Fibroblast of skin of left quadriceps (primary cell): Measurements from ENCODE around the gene ANKRD40CL.
"Not testable (repeated sequence)": the region's sequence is repeated elsewhere in the genome, so short reads cannot be mapped to it uniquely, and the experiment has no call there.

Source experiments
- DNase-seq, 2 experiments: peaks; one replicate each; pipeline ENCODE4 v3.0.0-alpha.2; 2013; ENCODE audit warnings: low read depth in 2 of 2

ANKRD40CL gene

GRCh38 chr17:50762177-50762576, 5.1 kb downstream of the ANKRD40CL start:
- DNase-seq: no peak

- DNase-seq: no peak
These were observed 8.3 kb downstream of the ANKRD40CL start for GRCh38 chr17:50758989-50759544.

DNA sequence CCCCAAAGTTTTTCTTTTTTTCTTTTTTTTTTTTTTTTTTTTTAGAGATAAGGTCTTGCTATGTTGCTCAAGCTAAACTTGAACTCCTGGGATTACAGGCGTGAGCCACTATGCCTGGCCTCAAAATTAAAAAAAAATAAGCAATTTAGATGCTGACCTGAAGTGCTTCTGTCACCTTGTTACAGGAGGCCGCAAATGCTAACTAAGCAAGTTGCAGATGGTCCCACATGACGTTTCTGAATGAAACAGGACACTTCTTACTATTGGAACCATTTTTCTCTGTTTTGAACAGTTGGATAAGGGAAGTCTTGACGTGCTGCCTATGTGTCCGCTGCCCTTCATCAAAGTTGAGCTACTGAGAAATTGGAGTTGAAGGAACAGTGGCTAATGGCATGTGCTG, 8.8 kb downstream of the ANKRD40CL start:
- DNase-seq: no peak

DNA sequence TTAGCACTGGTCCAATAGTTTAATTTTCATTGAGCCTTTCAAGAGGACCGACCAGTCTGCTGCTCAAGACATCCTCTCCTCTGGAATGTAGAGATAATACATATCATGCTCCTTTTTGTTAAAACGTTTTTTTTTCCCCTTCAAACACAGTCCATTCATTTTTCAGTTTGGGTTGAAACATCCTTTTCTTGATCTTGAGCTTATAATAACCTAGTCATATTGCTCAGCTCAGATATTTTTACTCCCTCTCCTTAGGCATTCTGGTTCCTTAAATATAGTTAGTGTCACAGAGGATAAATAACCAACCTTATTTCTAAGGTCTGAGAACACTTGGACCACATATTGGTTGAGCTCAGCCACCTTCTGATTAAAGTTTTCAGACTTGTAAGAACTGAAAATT, 12.8 kb downstream of the ANKRD40CL start:
- DNase-seq: no peak

- DNase-seq: no peak
These were observed 18.1 kb downstream of the ANKRD40CL start for GRCh38 chr17:50749245-50749644.

DNA sequence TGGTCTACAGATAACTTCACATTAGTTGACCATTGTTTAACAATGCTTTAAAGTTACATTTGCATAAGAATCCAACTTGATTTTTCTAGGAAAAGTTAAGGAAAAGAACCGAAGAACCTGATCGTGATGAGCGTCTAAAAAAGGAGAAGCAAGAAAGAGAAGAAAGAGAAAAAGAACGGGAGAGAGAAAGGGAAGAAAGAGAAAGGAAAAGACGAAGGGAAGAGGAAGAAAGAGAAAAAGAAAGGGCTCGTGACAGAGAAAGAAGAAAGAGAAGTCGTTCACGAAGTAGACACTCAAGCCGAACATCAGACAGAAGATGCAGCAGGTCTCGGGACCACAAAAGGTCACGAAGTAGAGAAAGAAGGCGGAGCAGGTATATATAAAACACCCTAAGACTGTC, 21.7 kb downstream of the ANKRD40CL start:
- no peak for DNase-seq

DNA sequence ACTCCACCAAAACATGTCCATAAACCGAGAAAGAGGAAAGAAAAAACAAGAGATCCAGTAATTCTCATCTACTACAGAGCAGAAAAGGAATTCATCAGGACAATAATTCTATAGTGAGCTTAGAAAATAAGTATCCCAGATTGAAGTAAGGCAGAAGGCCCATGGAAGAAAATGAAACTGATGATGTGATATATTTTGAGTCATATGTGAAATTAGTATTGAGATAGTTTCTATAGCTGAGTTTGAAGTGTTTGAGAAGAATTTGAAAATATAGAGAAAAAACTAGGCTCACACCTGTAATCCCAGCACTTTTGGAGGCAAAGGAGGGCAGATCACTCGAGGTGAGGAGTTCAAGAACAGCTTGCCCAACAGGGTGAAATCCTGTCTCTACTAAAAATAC, 28.2 kb downstream of the ANKRD40CL start:
- no peak for DNase-seq

GRCh38 chr17:50737118-50737698, 30.1 kb downstream of the ANKRD40CL start:
- DNase-seq: no peak

DNA sequence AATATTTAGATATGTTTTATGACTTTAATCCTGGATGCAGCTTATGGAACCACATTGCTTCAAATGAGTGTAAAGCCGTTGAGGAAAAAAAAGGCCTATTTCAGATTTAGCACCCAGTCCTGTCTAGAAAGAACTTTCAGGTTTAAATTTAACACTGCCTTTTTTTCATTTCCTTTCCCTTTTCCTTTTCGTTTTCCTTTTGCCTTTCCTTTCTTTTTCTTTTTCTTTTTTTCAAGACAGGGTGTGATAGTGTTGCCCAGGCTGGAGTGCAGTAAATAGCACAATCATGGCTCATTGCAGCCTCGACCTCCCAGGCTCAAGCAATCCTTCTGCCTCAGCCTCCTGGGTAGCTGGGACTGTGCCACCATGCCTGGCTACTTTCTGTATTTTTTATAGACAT, 32.0 kb downstream of the ANKRD40CL start:
- DNase-seq: no peak

GRCh38 chr17:50731575-50732460, 35.5 kb downstream of the ANKRD40CL start:
- DNase-seq: no peak

GRCh38 chr17:50728881-50729765, 38.2 kb downstream of the ANKRD40CL start:
- DNase-seq: no peak

DNA sequence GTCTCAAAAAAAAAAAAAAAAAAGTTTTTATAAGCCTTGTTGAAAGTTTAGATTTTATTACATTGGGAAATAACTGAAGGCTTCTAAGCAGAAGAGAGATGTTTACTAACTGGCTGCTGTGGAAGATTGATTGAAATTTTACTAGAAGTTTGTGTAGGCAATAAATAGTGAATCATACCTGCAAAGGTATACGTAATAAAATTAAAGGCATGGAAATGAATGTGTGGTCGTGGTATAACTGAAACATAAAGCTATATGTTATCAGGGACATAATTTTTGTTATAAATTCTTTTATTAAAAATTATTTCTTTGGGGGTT, 39.2 kb downstream of the ANKRD40CL start:
- no peak for DNase-seq

DNA sequence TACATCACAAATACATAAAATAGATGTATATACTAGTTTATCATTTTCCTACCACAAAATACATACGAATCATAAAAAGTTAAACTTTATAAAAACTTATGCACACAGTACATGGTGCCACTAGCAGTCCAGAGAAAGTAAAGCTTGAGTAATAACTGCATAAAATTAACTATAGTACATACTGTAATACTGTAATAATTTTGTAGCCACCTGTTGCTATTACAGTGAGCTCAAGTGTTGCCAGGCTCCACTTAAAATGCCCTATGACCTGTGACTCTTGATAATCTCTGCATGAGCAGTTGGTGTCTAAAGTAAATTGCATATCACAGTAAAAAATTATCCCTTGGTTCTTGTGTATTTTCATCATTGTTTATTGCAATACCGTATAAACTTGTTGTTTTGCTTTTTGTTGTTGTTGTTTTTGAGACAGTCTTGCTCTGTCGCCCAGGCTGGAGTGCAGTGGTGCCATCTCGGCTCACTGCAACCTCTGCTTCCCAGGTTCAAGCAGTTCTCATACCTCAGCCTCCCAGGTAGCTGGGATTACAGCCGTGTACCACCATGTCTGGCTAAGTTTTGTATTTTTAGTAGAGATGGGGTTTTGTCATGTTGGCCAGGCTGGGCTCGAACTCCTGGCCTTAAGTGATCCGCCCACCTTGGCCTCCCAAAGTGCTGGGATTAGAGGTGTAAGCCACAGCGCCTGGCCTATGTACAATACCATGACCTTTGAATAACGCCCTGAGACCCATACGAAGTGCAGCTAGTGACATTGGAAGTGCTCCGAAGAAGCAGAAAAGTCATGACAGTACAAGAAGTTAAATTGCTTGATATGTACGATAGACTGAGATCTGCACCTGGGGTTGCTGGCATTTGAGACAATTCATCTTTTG, 41.3 kb downstream of the ANKRD40CL start:
- no peak for DNase-seq

- not testable (repeated sequence) for DNase-seq
These were observed 42.7 kb downstream of the ANKRD40CL start for GRCh38 chr17:50724622-50725021.

DNA sequence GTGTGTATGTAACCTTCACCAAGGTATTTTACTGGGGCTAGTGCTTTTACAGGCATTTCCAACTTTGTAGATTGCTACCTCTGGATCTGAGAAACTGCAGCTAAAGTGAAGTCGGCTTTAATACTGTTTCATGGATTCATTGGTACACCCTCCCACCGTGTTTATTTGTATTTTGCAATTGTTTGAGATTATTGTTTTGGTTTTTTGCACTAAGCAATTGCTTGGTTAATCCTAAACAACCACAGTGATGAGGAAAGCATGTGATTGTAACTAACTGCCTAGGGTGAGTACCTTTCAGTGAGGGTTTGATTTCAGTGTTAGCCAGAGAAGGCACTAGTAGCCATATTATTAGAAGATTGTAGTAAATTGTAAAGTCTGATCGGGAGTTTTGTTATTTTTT, 44.6 kb downstream of the ANKRD40CL start:
- no peak for DNase-seq

GRCh38 chr17:50721194-50722010, 45.9 kb downstream of the ANKRD40CL start:
- no peak for DNase-seq

GRCh38 chr17:50719924-50720794, 47.2 kb downstream of the ANKRD40CL start:
- no peak for DNase-seq

- DNase-seq: peak; percentile 83 to 89
These were observed 48.0 kb downstream of the ANKRD40CL start, which contains the start of gene LUC7L3 for GRCh38 chr17:50719144-50719923. Gene LUC7L3, plus strand, starts transcription at chr17:50719603. Its CDS starts 130 bp downstream, at chr17:50719733.
